CD4-positive, alpha-beta T cell treated with Interleukin-4 for 1 hour (primary cell): ENCODE measurements around the gene RASA3.
"Not testable (repeated sequence)": the region's sequence is repeated elsewhere in the genome, so short reads cannot be mapped to it uniquely, and the experiment has no call there.

Experiments
- DNase-seq, 2 donors: peaks; one replicate each; pipeline ENCODE4 v3.0.0-alpha.2; 2020 to 2022

RASA3 gene

GRCh38 chr13:114110091-114110829 lies 22.2 kb downstream of the RASA3 start:
- peak; percentile 84 to 88 for DNase-seq

- DNase-seq, result no peak
Measured at GRCh38 chr13:114109641-114110041, 22.8 kb downstream of the RASA3 start.

GRCh38 chr13:114108894-114109293 lies 23.5 kb downstream of the RASA3 start:
- no peak for DNase-seq

GRCh38 chr13:114108141-114108761 lies 24.2 kb downstream of the RASA3 start:
- DNase-seq, result no peak

GRCh38 chr13:114107686-114108081 lies 24.7 kb downstream of the RASA3 start:
- no peak for DNase-seq

- DNase-seq, result no peak
Measured at GRCh38 chr13:114106991-114107685, 25.3 kb downstream of the RASA3 start.

- no peak for DNase-seq
Measured at GRCh38 chr13:114106526-114106925, 25.9 kb downstream of the RASA3 start.

- DNase-seq, result no peak
Measured at GRCh38 chr13:114105521-114106225, 26.8 kb downstream of the RASA3 start.

GRCh38 chr13:114104655-114105520 lies 27.5 kb downstream of the RASA3 start:
- DNase-seq, result no peak

- peak; percentile 22 to 36 for DNase-seq
Measured at GRCh38 chr13:114103801-114104654, 28.4 kb downstream of the RASA3 start.

- DNase-seq, result not testable (repeated sequence)
Measured at GRCh38 chr13:114103289-114103621, 29.2 kb downstream of the RASA3 start.

GRCh38 chr13:114102521-114103288 lies 29.7 kb downstream of the RASA3 start:
- no peak for DNase-seq

GRCh38 chr13:114102131-114102520 lies 30.3 kb downstream of the RASA3 start:
- no peak for DNase-seq

- DNase-seq, result no peak
Measured at GRCh38 chr13:114101358-114102130, 30.9 kb downstream of the RASA3 start.

GRCh38 chr13:114100446-114101357 lies 31.7 kb downstream of the RASA3 start:
- no peak for DNase-seq

- no peak for DNase-seq
Measured at GRCh38 chr13:114099918-114100445, 32.4 kb downstream of the RASA3 start.

- DNase-seq, result no peak
Measured at GRCh38 chr13:114099191-114099590, 33.2 kb downstream of the RASA3 start.

- not testable (repeated sequence) for DNase-seq
Measured at GRCh38 chr13:114098689-114099056, 33.8 kb downstream of the RASA3 start.
